ENCODE data around the gene TSPAN17.

The TSPAN17 gene

GRCh38 chr5:176682016-176682531 lies 34.8 kb downstream of the TSPAN17 start:
- no peak for TF ChIP-seq CTCF (IDR thresholded peaks at IDR 0.05; ENCODE audit: low read depth, low read length)
- DNase-seq (ENCODE audit: extremely low read depth, low read depth) = no peak

- TF ChIP-seq CTCF (IDR thresholded peaks at IDR 0.05; ENCODE audit: low read depth, low read length) = no peak
- DNase-seq (ENCODE audit: extremely low read depth, low read depth) = no peak
These were observed 37.7 kb downstream of the TSPAN17 start for GRCh38 chr5:176685010-176685409.

- DNase-seq (ENCODE audit: extremely low read depth, low read depth) = no peak
- no peak for TF ChIP-seq CTCF (IDR thresholded peaks at IDR 0.05; ENCODE audit: low read depth, low read length)
These were observed 40.0 kb downstream of the TSPAN17 start for GRCh38 chr5:176687247-176687646.

GRCh38 chr5:176687881-176688280 lies 40.6 kb downstream of the TSPAN17 start:
- no peak for TF ChIP-seq CTCF (IDR thresholded peaks at IDR 0.05; ENCODE audit: low read depth, low read length)
- DNase-seq (ENCODE audit: extremely low read depth, low read depth) = no peak

- TF ChIP-seq CTCF (IDR thresholded peaks at IDR 0.05; ENCODE audit: low read depth, low read length) = no peak
- DNase-seq (ENCODE audit: extremely low read depth, low read depth) = no peak
These were observed 43.6 kb downstream of the TSPAN17 start for GRCh38 chr5:176690911-176691310.

- no peak for DNase-seq (ENCODE audit: extremely low read depth, low read depth)
- no peak for TF ChIP-seq CTCF (IDR thresholded peaks at IDR 0.05; ENCODE audit: low read depth, low read length)
These were observed 44.2 kb downstream of the TSPAN17 start for GRCh38 chr5:176691524-176691923.

- no peak for TF ChIP-seq CTCF (IDR thresholded peaks at IDR 0.05; ENCODE audit: low read depth, low read length)
- DNase-seq (ENCODE audit: extremely low read depth, low read depth) = no peak
These were observed 45.0 kb downstream of the TSPAN17 start for GRCh38 chr5:176692326-176692725.
